ENCODE results near the gene CBLIF.

Gene CBLIF

GRCh38 chr11:59839615-59840014 lies 5.7 kb downstream of the CBLIF start:
- TF ChIP-seq, protein P1, sequence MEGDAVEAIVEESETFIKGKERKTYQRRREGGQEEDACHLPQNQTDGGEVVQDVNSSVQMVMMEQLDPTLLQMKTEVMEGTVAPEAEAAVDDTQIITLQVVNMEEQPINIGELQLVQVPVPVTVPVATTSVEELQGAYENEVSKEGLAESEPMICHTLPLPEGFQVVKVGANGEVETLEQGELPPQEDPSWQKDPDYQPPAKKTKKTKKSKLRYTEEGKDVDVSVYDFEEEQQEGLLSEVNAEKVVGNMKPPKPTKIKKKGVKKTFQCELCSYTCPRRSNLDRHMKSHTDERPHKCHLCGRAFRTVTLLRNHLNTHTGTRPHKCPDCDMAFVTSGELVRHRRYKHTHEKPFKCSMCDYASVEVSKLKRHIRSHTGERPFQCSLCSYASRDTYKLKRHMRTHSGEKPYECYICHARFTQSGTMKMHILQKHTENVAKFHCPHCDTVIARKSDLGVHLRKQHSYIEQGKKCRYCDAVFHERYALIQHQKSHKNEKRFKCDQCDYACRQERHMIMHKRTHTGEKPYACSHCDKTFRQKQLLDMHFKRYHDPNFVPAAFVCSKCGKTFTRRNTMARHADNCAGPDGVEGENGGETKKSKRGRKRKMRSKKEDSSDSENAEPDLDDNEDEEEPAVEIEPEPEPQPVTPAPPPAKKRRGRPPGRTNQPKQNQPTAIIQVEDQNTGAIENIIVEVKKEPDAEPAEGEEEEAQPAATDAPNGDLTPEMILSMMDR (IDR thresholded peaks at IDR 0.05) = no peak

DNA sequence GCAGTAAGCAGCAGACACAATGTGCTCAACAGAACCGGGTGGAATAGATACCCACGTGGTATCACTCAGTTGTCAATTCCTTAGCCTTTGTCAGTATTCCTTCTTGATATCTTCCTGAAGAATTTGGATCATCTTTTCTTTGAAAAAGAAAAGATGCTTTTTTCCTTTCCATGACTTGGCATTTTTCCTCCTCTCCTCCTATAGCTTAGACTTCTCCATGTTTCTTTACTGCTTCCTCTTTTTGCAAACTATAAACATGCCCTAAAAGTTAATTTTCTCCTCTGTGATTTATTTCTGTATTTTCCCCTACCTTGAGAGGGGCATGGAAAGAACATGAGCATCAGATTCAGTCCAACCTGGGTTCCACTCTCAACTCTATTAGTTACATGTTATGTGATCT lies 11.7 kb downstream of the CBLIF start:
- TF ChIP-seq, protein P1 (IDR thresholded peaks at IDR 0.05) = no peak

DNA sequence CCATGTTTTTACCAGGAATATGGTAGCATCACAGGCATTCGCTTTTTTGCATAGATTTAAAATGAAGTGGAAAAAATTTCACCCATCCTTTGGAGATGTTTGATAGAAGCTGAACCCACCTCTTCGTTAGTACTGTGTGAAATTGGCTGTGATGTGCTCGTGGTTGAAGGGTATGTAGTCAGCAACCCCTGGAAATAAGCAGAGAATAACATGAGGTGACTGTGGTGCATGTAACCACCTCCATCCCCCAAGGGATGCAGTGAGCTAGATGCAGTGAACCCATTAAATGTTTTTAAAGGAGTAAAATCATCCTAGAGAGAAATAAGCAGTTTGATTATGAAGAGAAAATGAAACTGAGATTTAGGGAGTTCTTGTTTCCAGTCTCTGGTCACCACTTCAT lies 15.9 kb downstream of the CBLIF start:
- TF ChIP-seq, protein P1 (IDR thresholded peaks at IDR 0.05) = no peak

- TF ChIP-seq, protein P1 (IDR thresholded peaks at IDR 0.05) = peak; percentile 76
Measured at GRCh38 chr11:59822989-59823566, 22.2 kb downstream of the CBLIF start.

DNA sequence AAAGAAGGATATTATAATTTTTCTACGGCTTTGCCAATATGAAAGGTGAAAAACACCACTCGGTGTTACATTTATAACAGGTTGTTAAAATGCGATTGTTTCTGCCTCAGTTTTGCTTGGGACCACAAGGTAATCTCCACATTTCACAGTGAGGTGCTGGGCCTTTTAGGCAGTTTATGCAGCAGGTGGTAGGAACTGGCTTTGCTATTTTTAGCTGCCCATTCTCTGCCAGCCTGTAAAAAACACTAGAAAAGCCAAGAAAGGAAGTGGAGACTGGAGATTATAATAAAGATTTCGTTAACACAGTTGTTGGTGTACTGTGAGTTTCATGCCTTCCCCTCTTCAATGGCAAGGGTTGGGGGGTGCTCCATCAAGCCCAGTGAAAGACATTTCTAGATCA lies 26.7 kb downstream of the CBLIF start:
- TF ChIP-seq, protein P1 (IDR thresholded peaks at IDR 0.05) = no peak

DNA sequence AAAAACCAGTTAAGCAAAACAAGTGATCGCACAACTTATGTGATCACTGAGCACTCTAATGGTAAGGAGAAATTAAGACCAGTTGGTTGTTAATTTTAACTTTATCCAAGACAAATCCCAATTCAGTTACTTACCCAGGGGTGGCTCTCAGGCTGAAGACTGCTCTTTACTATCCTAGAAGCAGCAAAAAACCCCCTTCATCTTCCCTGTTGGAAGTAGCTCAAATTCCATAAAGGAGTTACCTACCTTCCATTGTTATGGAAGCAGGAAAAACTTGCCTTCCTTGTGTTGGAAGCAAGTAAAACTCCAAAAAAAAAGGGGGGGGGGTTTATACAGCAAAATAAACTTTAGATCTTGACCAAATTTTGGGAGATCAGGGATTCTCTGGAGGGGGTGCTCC lies 29.5 kb downstream of the CBLIF start:
- TF ChIP-seq, protein P1 (IDR thresholded peaks at IDR 0.05) = no peak

DNA sequence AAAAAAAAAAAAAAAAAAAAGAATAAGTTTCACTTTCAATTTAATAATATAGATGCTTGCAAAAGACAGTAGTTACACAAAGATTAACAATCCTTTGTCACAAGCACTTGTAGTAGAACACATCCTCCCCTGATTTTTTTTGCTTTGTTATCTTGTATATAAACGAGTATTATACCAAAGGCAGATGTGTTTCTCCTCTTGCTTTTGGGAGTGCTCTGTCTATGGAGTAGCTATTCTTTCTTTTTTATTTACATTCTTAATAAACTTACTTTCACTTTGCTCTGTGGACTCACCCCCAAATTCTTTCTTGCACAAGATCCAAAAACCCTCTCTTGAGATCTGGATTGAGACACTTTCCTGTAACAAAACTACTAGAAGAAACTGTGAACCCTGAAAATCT lies 31.3 kb downstream of the CBLIF start:
- TF ChIP-seq, protein P1 (IDR thresholded peaks at IDR 0.05) = no peak

- TF ChIP-seq, protein P1 (IDR thresholded peaks at IDR 0.05) = no peak
Measured at GRCh38 chr11:59813364-59813763, 31.9 kb downstream of the CBLIF start.

Data from LNCAP (cell line).